ENCODE measurements around the gene BEST2. TPM values are rescaled to one million over a fixed set of nuclear protein-coding genes. Genes with fewer than 3 reads are reported as not detected.

BEST2 gene
- total RNA-seq, 1 experiment from 2014 or later, result 0.27 TPM

GRCh38 chr19:12779162-12779993, 27.8 kb downstream of the BEST2 start:
- ChIA-PET CTCF (interaction anchor here (2.5 kb wide), 1 partner anchor 18 kb away, joined by 20 read pairs; no protein-coding TSS in a partner anchor), POLR2A (interaction anchor here (0.9 to 2.5 kb wide), 2 partner anchors 10 to 13 kb away, joined by 4 to 36 read pairs; partner anchors contain the start of gene JUNB)
- H3K27me3 ChIP-seq (replicated peaks; ENCODE audit: control insufficient read depth, insufficient read depth, low read length), result no peaks in the 10 kb centered on the region
- H3K4me3 ChIP-seq (ENCODE audit: low read depth, low read length), result peak overlapping the region; percentile 53
- no peak for TF ChIP-seq CTCF (IDR thresholded peaks at IDR 0.05; ENCODE audit: insufficient read depth in 1 of 2, low read depth in 1 of 2, low read length in 1 of 2, severe bottlenecking in 1 of 2, unreplicated experiment in 1 of 2)
- H3K4me3 Mint-ChIP-seq (ENCODE audit: unreplicated experiment), result peak overlapping the region; percentile 30
- intact Hi-C loops (cut with micrococcal nuclease; ENCODE audit: unreplicated experiment), result loop anchor here (5.0 kb wide), 1 partner anchor 57 kb away; the partner anchor contains the start of gene TNPO2
- no peaks in the 10 kb centered on the region for H3K27me3 Mint-ChIP-seq (ENCODE audit: insufficient read depth, unreplicated experiment)
- H3K36me3 ChIP-seq (ENCODE audit: control insufficient read depth, insufficient read depth, low read length), result no peaks in the 10 kb centered on the region
- no peak for DNase-seq
- H3K9me3 Mint-ChIP-seq (ENCODE audit: unreplicated experiment), result no peaks in the 10 kb centered on the region
- no peak overlapping the region for H3K27ac Mint-ChIP-seq (ENCODE audit: unreplicated experiment)
- no TSS peak for BruUV-seq (replicated peaks)
- no peaks in the 10 kb centered on the region for H3K9me3 ChIP-seq
- H3K4me1 Mint-ChIP-seq (ENCODE audit: low read depth, unreplicated experiment), result peaks cover 11% of the 10 kb centered on the region
- H3K36me3 Mint-ChIP-seq (ENCODE audit: insufficient read depth, unreplicated experiment), result peaks cover 19% of the 10 kb centered on the region
- peaks cover 30% of the 10 kb centered on the region for H3K4me1 ChIP-seq

GRCh38 chr19:12782174-12782423, 30.5 kb downstream of the BEST2 start:
- TF ChIP-seq CTCF (IDR thresholded peaks at IDR 0.05; ENCODE audit: insufficient read depth in 1 of 2, low read depth in 1 of 2, low read length in 1 of 2, severe bottlenecking in 1 of 2, unreplicated experiment in 1 of 2), result no peak
- POLR2A ChIA-PET, result interaction anchor here (1.3 kb wide), 1 partner anchor 10 kb away, joined by 36 read pairs; the partner anchor contains the start of gene JUNB
- Mint-ChIP-seq H3K27me3 (ENCODE audit: insufficient read depth, unreplicated experiment) (no peaks in the 10 kb centered on the region), H3K27ac (ENCODE audit: unreplicated experiment) (no peak overlapping the region), H3K9me3 (ENCODE audit: unreplicated experiment) (no peaks in the 10 kb centered on the region), H3K4me1 (ENCODE audit: low read depth, unreplicated experiment) (peaks cover 6% of the 10 kb centered on the region), H3K4me3 (ENCODE audit: unreplicated experiment) (no peak overlapping the region), H3K36me3 (ENCODE audit: insufficient read depth, unreplicated experiment) (peaks cover 6% of the 10 kb centered on the region)
- no peaks in the 10 kb centered on the region for H3K27me3 ChIP-seq (replicated peaks; ENCODE audit: control insufficient read depth, insufficient read depth, low read length)
- no TSS peak for BruUV-seq (replicated peaks)
- no peaks in the 10 kb centered on the region for H3K9me3 ChIP-seq
- no peaks in the 10 kb centered on the region for H3K36me3 ChIP-seq (ENCODE audit: control insufficient read depth, insufficient read depth, low read length)
- intact Hi-C loops (cut with micrococcal nuclease; ENCODE audit: unreplicated experiment), result loop anchor here (1.0 kb wide), 1 partner anchor 8 kb away; no protein-coding TSS in a partner anchor
- CTCF ChIA-PET, result interaction anchor here (0.7 to 1.0 kb wide), 2 partner anchors 24 to 66 kb away, joined by 3 to 4 read pairs; partner anchors contain the start of gene RNASEH2A
- peak overlapping the region; percentile 50 for H3K4me3 ChIP-seq (ENCODE audit: low read depth, low read length)
- H3K4me1 ChIP-seq, result peaks cover 32% of the 10 kb centered on the region
- DNase-seq, result no peak

- intact Hi-C loops (cut with micrococcal nuclease; ENCODE audit: unreplicated experiment), result loop anchor here (1.0 kb wide), 1 partner anchor 8 kb away; no protein-coding TSS in a partner anchor
- H3K4me1 ChIP-seq, result peaks cover 32% of the 10 kb centered on the region
- H3K27ac Mint-ChIP-seq (ENCODE audit: unreplicated experiment), result no peak overlapping the region
Observed at GRCh38 chr19:12782424-12783290, 31.1 kb downstream of the BEST2 start.

More at GRCh38 chr19:12782424-12783290, 31.1 kb downstream of the BEST2 start:
- H3K27me3 Mint-ChIP-seq (ENCODE audit: insufficient read depth, unreplicated experiment), result no peaks in the 10 kb centered on the region
- Histone ChIP-seq H3K27me3 (replicated peaks; ENCODE audit: control insufficient read depth, insufficient read depth, low read length) (no peaks in the 10 kb centered on the region), H3K4me3 (ENCODE audit: low read depth, low read length) (peak overlapping the region; percentile 50), H3K9me3 (no peaks in the 10 kb centered on the region), H3K36me3 (ENCODE audit: control insufficient read depth, insufficient read depth, low read length) (no peaks in the 10 kb centered on the region)
- no peaks in the 10 kb centered on the region for H3K9me3 Mint-ChIP-seq (ENCODE audit: unreplicated experiment)
- H3K4me3 Mint-ChIP-seq (ENCODE audit: unreplicated experiment), result no peak overlapping the region
- no TSS peak for BruUV-seq (replicated peaks)
- peaks cover 6% of the 10 kb centered on the region for H3K4me1 Mint-ChIP-seq (ENCODE audit: low read depth, unreplicated experiment)
- ChIA-PET POLR2A (interaction anchor here (1.3 kb wide), 1 partner anchor 10 kb away, joined by 36 read pairs; the partner anchor contains the start of gene JUNB), CTCF (interaction anchor here (0.7 to 1.0 kb wide), 3 partner anchors 10 to 65 kb away, joined by 3 to 4 read pairs (median 4); partner anchors contain the start of gene RNASEH2A)
- no peak for TF ChIP-seq CTCF (IDR thresholded peaks at IDR 0.05; ENCODE audit: insufficient read depth in 1 of 2, low read depth in 1 of 2, low read length in 1 of 2, severe bottlenecking in 1 of 2, unreplicated experiment in 1 of 2)
- peak; percentile 81 to 83 for DNase-seq
- H3K36me3 Mint-ChIP-seq (ENCODE audit: insufficient read depth, unreplicated experiment), result peaks cover 6% of the 10 kb centered on the region

All from Caco-2 (cell line).